ENCODE results near the gene SLIT3. TPM values are rescaled to one million over a fixed set of nuclear protein-coding genes. Genes with fewer than 3 reads are reported as not detected.
A peak's percentile ranks its signal among the peaks of the same experiment; 100 is the strongest.

Gene SLIT3
- total RNA-seq, 1 experiment from 2014 or later: 0.92 TPM

DNA sequence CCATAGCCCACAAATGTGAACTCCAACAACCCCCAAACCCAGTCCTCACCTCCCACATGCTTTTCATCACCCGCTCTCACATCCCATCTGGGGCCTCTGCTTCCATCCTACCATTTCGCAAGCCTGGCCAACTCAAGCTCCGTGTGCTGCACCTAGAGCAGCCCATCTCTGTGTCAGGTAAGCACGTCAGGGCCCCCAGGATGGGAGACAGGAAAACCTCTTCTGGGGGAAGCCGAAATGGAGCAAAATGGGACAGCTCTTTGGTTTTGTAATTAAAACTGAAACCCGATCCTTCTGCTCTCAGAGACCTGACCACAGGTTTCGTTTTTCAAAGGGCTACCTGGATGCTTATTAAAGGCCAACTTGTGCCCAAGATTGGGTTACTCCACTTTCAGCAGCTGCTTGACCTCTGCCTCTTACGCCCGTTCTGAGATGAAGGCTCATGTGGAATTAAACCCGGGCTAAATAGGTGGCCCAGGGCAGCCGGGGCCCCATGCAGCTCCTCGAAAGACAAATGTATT is 287.7 kb downstream of the SLIT3 start:
- H3K9me3 Mint-ChIP-seq: no peaks in the 10 kb centered on the region
- H2BK5ac ChIP-seq (ENCODE audit: insufficient read length, low read length): no peak overlapping the region
- H3K4me1 Mint-ChIP-seq: peaks cover 27 to 28% of the 10 kb centered on the region in 2 experiments
- no peaks in the 10 kb centered on the region; the same call in 1 of the 2 replicates for H3K27me3 Mint-ChIP-seq (ENCODE audit: low read depth)
- H3K27ac ChIP-seq (ENCODE audit: insufficient read length, low read depth, low read length): no peak overlapping the region
- no peak overlapping the region for H3K56ac ChIP-seq (ENCODE audit: insufficient read length, low read depth, low read length)
- H3K18ac ChIP-seq (ENCODE audit: insufficient read length, low read depth, low read length): no peak overlapping the region
- peak overlapping the region; percentile 82 for H2AFZ ChIP-seq (ENCODE audit: low read length)
- WGBS (ENCODE audit: extremely low coverage, insufficient read length, low lambda C conversion rate): no CpG with 5 or more reads among the region's 12 CpGs
- peak; percentile 39 for DNase-seq
- H2BK20ac ChIP-seq (ENCODE audit: low read depth, low read length, poor library complexity, severe bottlenecking): no peak overlapping the region
- no peak overlapping the region for H2BK120ac ChIP-seq (ENCODE audit: low read depth, low read length, poor library complexity, severe bottlenecking)
- H3K79me2 ChIP-seq (ENCODE audit: insufficient read depth, low read length): no peaks in the 10 kb centered on the region
- H3K4ac ChIP-seq (ENCODE audit: low read depth, low read length): no peak overlapping the region
- H4K5ac ChIP-seq (ENCODE audit: insufficient read length, low read depth, low read length): no peak overlapping the region
- no peak overlapping the region for H4K8ac ChIP-seq (replicated peaks; ENCODE audit: insufficient read length, low read depth, low read length)
- H4K91ac ChIP-seq (ENCODE audit: insufficient read length, low read depth, low read length): no peak overlapping the region
- no peak overlapping the region for H3T11ph ChIP-seq (ENCODE audit: low read length)
- H3K27me3 ChIP-seq (ENCODE audit: insufficient read depth, low read length): no peaks in the 10 kb centered on the region
- no peaks in the 10 kb centered on the region for H4K20me1 ChIP-seq (ENCODE audit: control insufficient read depth, insufficient read depth, insufficient read length)
- no peaks in the 10 kb centered on the region for H3K23me2 ChIP-seq (ENCODE audit: insufficient read length, low read depth, low read length, poor library complexity, severe bottlenecking)
- no peak overlapping the region; a peak in 1 of 5 replicates for H3K4me3 Mint-ChIP-seq
- H3K23ac ChIP-seq (ENCODE audit: insufficient read length, low read depth, low read length): no peak overlapping the region
- TF ChIP-seq, protein P1, sequence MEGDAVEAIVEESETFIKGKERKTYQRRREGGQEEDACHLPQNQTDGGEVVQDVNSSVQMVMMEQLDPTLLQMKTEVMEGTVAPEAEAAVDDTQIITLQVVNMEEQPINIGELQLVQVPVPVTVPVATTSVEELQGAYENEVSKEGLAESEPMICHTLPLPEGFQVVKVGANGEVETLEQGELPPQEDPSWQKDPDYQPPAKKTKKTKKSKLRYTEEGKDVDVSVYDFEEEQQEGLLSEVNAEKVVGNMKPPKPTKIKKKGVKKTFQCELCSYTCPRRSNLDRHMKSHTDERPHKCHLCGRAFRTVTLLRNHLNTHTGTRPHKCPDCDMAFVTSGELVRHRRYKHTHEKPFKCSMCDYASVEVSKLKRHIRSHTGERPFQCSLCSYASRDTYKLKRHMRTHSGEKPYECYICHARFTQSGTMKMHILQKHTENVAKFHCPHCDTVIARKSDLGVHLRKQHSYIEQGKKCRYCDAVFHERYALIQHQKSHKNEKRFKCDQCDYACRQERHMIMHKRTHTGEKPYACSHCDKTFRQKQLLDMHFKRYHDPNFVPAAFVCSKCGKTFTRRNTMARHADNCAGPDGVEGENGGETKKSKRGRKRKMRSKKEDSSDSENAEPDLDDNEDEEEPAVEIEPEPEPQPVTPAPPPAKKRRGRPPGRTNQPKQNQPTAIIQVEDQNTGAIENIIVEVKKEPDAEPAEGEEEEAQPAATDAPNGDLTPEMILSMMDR (conservative IDR thresholded peaks at IDR 0.05): no peak
- no peak overlapping the region for H2BK12ac ChIP-seq (ENCODE audit: insufficient read length, low read depth, low read length)
- no peaks in the 10 kb centered on the region for H3K36me3 Mint-ChIP-seq (ENCODE audit: insufficient read depth in 1 of 3, low read depth in 3 of 3)
- H2BK15ac ChIP-seq (ENCODE audit: low read depth, low read length): no peak overlapping the region
- H3K9me3 ChIP-seq (ENCODE audit: control insufficient read depth, low read depth, low read length): no peaks in the 10 kb centered on the region
- H3K9ac ChIP-seq (ENCODE audit: extremely low read depth, insufficient read length, low read length): no peak overlapping the region
- no peak overlapping the region; a peak in 1 of 7 replicates for H3K27ac Mint-ChIP-seq
- peak overlapping the region; percentile 24 for H3K4me2 ChIP-seq (ENCODE audit: insufficient read depth, insufficient read length, low read length)
- peaks cover 4% of the 10 kb centered on the region; the same call in 1 of the 2 replicates for H3K4me1 ChIP-seq (ENCODE audit: insufficient read depth, low read length)
- no peak overlapping the region for H2AK5ac ChIP-seq (ENCODE audit: insufficient read length, low read length)
- no peaks in the 10 kb centered on the region for H3K79me1 ChIP-seq (ENCODE audit: insufficient read depth, low read depth, low read length, poor library complexity, severe bottlenecking)
- peak overlapping the region; percentile 63; the same call in 1 of the 2 replicates for H3K14ac ChIP-seq (ENCODE audit: insufficient read depth, low read length)
